PFSK-1 (cell line): Measurements from ENCODE around the gene ADAMTS16.

Source experiments
- FOXP2 ChIP-seq: optimal IDR thresholded peaks from 2 replicates; pipeline ENCODE3; 2011; ENCODE audit warnings: borderline replicate concordance, control low read depth, inconsistent platforms; ENCODE audit not compliant: insufficient read depth; ENCODE audit errors: extremely low read length, extremely low read depth
- POLR2AphosphoS5 ChIP-seq: IDR thresholded peaks from 2 replicates; pipeline ENCODE4 v1.6.1; 2012; ENCODE audit warnings: low read depth, mild to moderate bottlenecking, control low read depth, low read length, moderate library complexity
- REST ChIP-seq, 2 experiments: IDR thresholded peaks; 2 replicates each; pipeline versions ENCODE4 v1.6.1 to v1.8.0; 2011 to 2012; ENCODE audit warnings: low read depth in 2 of 2, low read length in 2 of 2, control low read depth in 1 of 2, inconsistent platforms in 1 of 2, mild to moderate bottlenecking in 1 of 2, moderate library complexity in 1 of 2; ENCODE audit not compliant: insufficient read depth in 1 of 2
- SIN3A ChIP-seq: IDR thresholded peaks from 2 replicates; pipeline ENCODE4 v1.6.1; 2012; ENCODE audit warnings: mild to moderate bottlenecking, low read length, moderate library complexity, borderline replicate concordance; ENCODE audit not compliant: insufficient read depth
- TAF1 ChIP-seq: IDR thresholded peaks from 2 replicates; pipeline ENCODE4 v1.6.1; 2012; ENCODE audit warnings: low read length, control low read depth, borderline replicate concordance; ENCODE audit not compliant: insufficient read depth

ADAMTS16 gene

GRCh38 chr5:5135957-5136676, 4.0 kb upstream of the ADAMTS16 start:
- TF ChIP-seq TAF1: no peak
- TF ChIP-seq SIN3A: no peak
- TF ChIP-seq POLR2AphosphoS5: no peak
- no peak for TF ChIP-seq REST (IDR thresholded peaks at IDR 0.05; ENCODE audit: insufficient read depth in 1 of 2, low read depth in 2 of 2, low read length in 2 of 2)
- TF ChIP-seq FOXP2: no peak

GRCh38 chr5:5139336-5139776, 774 bp upstream of the ADAMTS16 start:
- TF ChIP-seq POLR2AphosphoS5: no peak
- no peak for TF ChIP-seq FOXP2
- no peak for TF ChIP-seq SIN3A
- no peak for TF ChIP-seq TAF1
- no peak for TF ChIP-seq REST (IDR thresholded peaks at IDR 0.05; ENCODE audit: insufficient read depth in 1 of 2, low read depth in 2 of 2, low read length in 2 of 2)

GRCh38 chr5:5140479-5141338, 579 bp downstream of the ADAMTS16 start:
- TF ChIP-seq POLR2AphosphoS5 (no peak), REST (IDR thresholded peaks at IDR 0.05; ENCODE audit: insufficient read depth in 1 of 2, low read depth in 2 of 2, low read length in 2 of 2) (no peak), FOXP2 (no peak), SIN3A (no peak), TAF1 (no peak)

DNA sequence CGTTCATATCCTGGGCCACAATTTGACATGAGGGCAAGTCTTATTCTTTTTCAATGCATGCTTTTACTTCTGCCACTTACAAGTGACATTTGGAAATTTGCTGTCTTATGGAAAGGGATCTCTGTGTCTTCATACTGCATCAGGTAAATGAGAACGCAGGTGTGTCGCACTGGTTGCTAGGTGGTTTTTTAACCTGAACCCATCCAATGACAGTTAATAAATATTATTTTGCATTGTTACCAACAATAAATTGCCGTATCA, 1.1 kb downstream of the ADAMTS16 start:
- TF ChIP-seq FOXP2: no peak
- TF ChIP-seq TAF1: no peak

GRCh38 chr5:5141625-5142525, 1.7 kb downstream of the ADAMTS16 start:
- TF ChIP-seq REST (IDR thresholded peaks at IDR 0.05; ENCODE audit: insufficient read depth in 1 of 2, low read depth in 2 of 2, low read length in 2 of 2) (no peak), FOXP2 (no peak), POLR2AphosphoS5 (no peak), SIN3A (no peak), TAF1 (no peak)
